Measurements from ENCODE around the gene STEAP1B. TPM values are rescaled to one million over a fixed set of nuclear protein-coding genes. Genes with fewer than 3 reads are reported as not detected.

Gene STEAP1B
- total RNA-seq, 1 donor from 2014 or later: 0.17 TPM

- H3K4me3 ChIP-seq (ENCODE audit: low read depth, low read length): no peak overlapping the region
- no peak for DNase-seq (ENCODE audit: low read depth)
- TF ChIP-seq, protein P1, sequence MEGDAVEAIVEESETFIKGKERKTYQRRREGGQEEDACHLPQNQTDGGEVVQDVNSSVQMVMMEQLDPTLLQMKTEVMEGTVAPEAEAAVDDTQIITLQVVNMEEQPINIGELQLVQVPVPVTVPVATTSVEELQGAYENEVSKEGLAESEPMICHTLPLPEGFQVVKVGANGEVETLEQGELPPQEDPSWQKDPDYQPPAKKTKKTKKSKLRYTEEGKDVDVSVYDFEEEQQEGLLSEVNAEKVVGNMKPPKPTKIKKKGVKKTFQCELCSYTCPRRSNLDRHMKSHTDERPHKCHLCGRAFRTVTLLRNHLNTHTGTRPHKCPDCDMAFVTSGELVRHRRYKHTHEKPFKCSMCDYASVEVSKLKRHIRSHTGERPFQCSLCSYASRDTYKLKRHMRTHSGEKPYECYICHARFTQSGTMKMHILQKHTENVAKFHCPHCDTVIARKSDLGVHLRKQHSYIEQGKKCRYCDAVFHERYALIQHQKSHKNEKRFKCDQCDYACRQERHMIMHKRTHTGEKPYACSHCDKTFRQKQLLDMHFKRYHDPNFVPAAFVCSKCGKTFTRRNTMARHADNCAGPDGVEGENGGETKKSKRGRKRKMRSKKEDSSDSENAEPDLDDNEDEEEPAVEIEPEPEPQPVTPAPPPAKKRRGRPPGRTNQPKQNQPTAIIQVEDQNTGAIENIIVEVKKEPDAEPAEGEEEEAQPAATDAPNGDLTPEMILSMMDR (conservative IDR thresholded peaks at IDR 0.05; ENCODE audit: low read depth, low read length): no peak
These were observed 22.7 kb downstream of the STEAP1B start for GRCh38 chr7:22477262-22477661.

DNA sequence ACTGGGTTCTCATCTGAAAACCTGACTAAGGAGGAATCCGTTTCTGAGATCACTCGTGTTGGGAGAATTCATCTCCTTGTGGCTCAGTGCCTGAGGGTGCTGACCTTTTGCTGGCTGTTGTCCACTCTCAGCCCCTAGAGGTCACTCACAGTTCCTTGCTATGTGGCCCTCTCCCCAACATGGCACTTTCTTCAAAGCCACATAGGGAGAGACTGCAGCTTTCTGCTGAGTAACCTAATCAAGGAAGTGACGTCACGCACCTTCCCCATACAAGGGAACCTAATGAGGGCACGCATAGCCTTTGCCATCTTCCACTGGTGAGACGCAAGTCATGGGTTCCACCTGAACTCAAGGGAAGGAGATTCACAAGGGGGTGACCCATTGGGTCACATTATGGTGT lies 23.2 kb downstream of the STEAP1B start:
- DNase-seq (ENCODE audit: low read depth): no peak
- no peak overlapping the region for H3K4me3 ChIP-seq (ENCODE audit: low read depth, low read length)
- TF ChIP-seq, protein P1 (conservative IDR thresholded peaks at IDR 0.05; ENCODE audit: low read depth, low read length): no peak

GRCh38 chr7:22474645-22475044 lies 25.3 kb downstream of the STEAP1B start:
- no peak overlapping the region for H3K4me3 ChIP-seq (ENCODE audit: low read depth, low read length)
- no peak for DNase-seq (ENCODE audit: low read depth)
- TF ChIP-seq, protein P1 (conservative IDR thresholded peaks at IDR 0.05; ENCODE audit: low read depth, low read length): no peak

DNA sequence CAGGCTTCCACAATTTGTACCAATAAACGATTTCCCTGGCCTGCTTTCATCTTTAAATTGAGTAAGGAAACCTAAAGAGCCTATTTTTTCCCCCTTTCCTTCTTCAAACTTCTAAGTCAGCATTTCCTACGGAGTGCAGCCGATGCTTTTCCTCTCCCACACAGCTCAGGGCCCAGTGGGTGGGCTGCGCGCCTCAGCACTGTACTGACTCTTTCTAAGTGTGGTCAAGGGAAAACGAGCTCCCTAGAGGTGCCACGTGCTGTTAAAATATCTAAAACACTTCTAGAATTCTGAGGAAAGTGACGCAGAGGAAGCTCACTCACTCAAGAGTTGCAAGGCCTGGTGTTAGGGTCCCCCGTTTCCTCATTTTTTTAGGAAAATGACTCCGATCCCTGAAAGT lies 29.0 kb downstream of the STEAP1B start:
- TF ChIP-seq, protein P1 (conservative IDR thresholded peaks at IDR 0.05; ENCODE audit: low read depth, low read length): no peak
- H3K4me3 ChIP-seq (ENCODE audit: low read depth, low read length): no peak overlapping the region
- no peak for DNase-seq (ENCODE audit: low read depth)

GRCh38 chr7:22469371-22470143 lies 30.4 kb downstream of the STEAP1B start:
- TF ChIP-seq, protein P1 (conservative IDR thresholded peaks at IDR 0.05; ENCODE audit: low read depth, low read length): no peak
- H3K4me3 ChIP-seq (ENCODE audit: low read depth, low read length): no peak overlapping the region
- no peak for DNase-seq (ENCODE audit: low read depth)

- no peak for DNase-seq (ENCODE audit: low read depth)
- TF ChIP-seq, protein P1 (conservative IDR thresholded peaks at IDR 0.05; ENCODE audit: low read depth, low read length): no peak
- no peak overlapping the region for H3K4me3 ChIP-seq (ENCODE audit: low read depth, low read length)
These were observed 31.4 kb downstream of the STEAP1B start for GRCh38 chr7:22468609-22469008.

DNA sequence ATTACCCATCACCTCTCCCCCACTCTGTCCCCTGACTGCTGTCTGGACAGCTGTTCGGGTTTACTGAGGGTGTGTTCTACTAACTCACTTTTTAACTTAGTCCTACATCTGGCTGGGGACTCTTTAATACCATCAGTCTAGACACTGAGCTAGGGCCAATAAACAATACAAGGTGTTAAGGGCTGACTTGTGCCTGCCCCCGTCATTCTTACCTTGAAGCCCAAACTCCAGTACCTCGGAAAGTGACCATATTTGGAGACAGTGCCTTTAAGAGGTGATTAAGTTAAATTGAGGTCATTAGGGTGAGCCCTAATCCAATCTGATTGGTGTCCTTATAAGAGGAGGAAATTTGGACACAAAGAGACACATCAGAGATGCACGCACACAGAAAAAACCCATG lies 35.7 kb downstream of the STEAP1B start:
- H3K4me3 ChIP-seq (ENCODE audit: low read depth, low read length): no peak overlapping the region
- DNase-seq (ENCODE audit: low read depth): no peak
- TF ChIP-seq, protein P1 (conservative IDR thresholded peaks at IDR 0.05; ENCODE audit: low read depth, low read length): no peak

Measured in epithelial cell of proximal tubule (primary cell).